Breast epithelium (tissue), 4 donors: ENCODE data around the gene CEP55. TPM values are rescaled to one million over a fixed set of nuclear protein-coding genes. Genes with fewer than 3 reads are reported as not detected.

Experiments
- DNase-seq, 2 donors: peaks; one replicate each; pipeline ENCODE4 v3.0.0-alpha.2; 2019; ENCODE audit warnings: low spot score in 2 of 2
- H3K27ac ChIP-seq, 2 donors: fragments of 200-600 bp; sonication (generic) in 1 of 2; one replicate each; pipeline ENCODE4 v1.5.1; 2016 to 2019; ENCODE audit warnings: mild to moderate bottlenecking in 1 of 2
- H3K27me3 ChIP-seq, 2 donors: fragments of 200-600 bp; sonication (generic) in 1 of 2; one replicate each; pipeline versions ENCODE4 v1.5.1 to v1.6.0; 2017 to 2019; ENCODE audit warnings: control low read depth in 1 of 2, mild to moderate bottlenecking in 1 of 2
- H3K36me3 ChIP-seq: fragments of 200-600 bp; one replicate; pipeline ENCODE4 v1.5.1; 2019
- H3K4me1 ChIP-seq, 2 donors: fragments of 200-600 bp; sonication (generic); one replicate each; pipeline ENCODE4 v1.5.1; 2016 to 2019; ENCODE audit warnings: control low read depth in 1 of 2
- H3K4me3 ChIP-seq, 3 donors: fragments of 200-600 bp; sonication (generic); 1 replicate in 2 of 3; 2 replicates in 1 of 3; pipeline ENCODE4 v1.5.1; 2016 to 2019; ENCODE audit warnings: mild to moderate bottlenecking in 3 of 3, moderate library complexity in 2 of 3
- H3K9me3 ChIP-seq, 2 donors: fragments of 200-600 bp; sonication (generic) in 1 of 2; one replicate each; pipeline ENCODE4 v1.5.1; 2016 to 2019; ENCODE audit warnings: control low read depth in 1 of 2
- POLR2A ChIP-seq: fragments of 450-650 bp; IDR thresholded peaks from one replicate; pipeline ENCODE4 v1.6.1; 2016; ENCODE audit warnings: antibody characterized with exemption, mild to moderate bottlenecking, moderate library complexity
- POLR2AphosphoS5 ChIP-seq, 3 donors: sonication (generic); formaldehyde crosslinking; IDR thresholded peaks; one replicate each; pipeline ENCODE4 v1.6.1; 2017; ENCODE audit warnings: antibody characterized with exemption in 3 of 3
- intact Hi-C: fragments of 100-400 bp; cut with DNase I; formaldehyde crosslinking; loops from one replicate; pipeline ENCODE4 v1.15.1; 2023; ENCODE audit warnings: low total_unique reads
- total RNA-seq, 3 donors: library from RNA; depleted of rRNA; stranded (reverse); fragments of >200 nt; gene quantifications; one replicate each; pipeline ENCODE4 v1.1.0, GENCODE V29; 2016
- TF ChIP-seq, protein P1 (sequence below), 3 donors: fragments of 450-650 bp; IDR thresholded peaks; one replicate each; pipeline ENCODE4 v1.5.1; 2016 to 2017; ENCODE audit warnings: antibody characterized with exemption in 3 of 3, mild to moderate bottlenecking in 3 of 3, moderate library complexity in 3 of 3

The CEP55 gene
- total RNA-seq, 3 donors from 2014 or later, result 0.33 to 2.1 (median 0.73) TPM

DNA sequence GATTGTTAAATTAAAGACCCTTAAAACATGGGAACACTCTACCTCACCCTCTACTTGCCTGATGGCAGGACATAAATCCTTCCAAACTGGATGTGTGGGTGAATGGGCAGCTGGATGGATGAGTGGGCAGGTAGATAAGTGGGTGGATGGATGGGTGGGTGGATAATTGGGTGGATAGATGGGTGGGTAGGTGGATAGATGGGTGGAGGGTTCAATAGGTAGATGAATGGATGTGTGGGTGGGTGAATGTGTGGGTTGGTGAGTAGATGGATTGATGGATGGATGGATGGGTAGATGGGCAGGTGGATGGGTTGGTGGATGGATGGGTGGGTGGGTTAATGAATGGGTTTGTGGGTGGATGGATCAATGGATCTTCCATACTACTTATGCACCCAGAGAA lies 51.1 kb downstream of the CEP55 start:
- H3K4me1 ChIP-seq, result no peaks in the 10 kb centered on the region
- no peak for DNase-seq
- no peaks in the 10 kb centered on the region for H3K9me3 ChIP-seq
- TF ChIP-seq, protein P1, sequence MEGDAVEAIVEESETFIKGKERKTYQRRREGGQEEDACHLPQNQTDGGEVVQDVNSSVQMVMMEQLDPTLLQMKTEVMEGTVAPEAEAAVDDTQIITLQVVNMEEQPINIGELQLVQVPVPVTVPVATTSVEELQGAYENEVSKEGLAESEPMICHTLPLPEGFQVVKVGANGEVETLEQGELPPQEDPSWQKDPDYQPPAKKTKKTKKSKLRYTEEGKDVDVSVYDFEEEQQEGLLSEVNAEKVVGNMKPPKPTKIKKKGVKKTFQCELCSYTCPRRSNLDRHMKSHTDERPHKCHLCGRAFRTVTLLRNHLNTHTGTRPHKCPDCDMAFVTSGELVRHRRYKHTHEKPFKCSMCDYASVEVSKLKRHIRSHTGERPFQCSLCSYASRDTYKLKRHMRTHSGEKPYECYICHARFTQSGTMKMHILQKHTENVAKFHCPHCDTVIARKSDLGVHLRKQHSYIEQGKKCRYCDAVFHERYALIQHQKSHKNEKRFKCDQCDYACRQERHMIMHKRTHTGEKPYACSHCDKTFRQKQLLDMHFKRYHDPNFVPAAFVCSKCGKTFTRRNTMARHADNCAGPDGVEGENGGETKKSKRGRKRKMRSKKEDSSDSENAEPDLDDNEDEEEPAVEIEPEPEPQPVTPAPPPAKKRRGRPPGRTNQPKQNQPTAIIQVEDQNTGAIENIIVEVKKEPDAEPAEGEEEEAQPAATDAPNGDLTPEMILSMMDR (IDR thresholded peaks at IDR 0.05), result no peak
- TF ChIP-seq POLR2AphosphoS5 (IDR thresholded peaks at IDR 0.05) (no peak), POLR2A (no peak)
- intact Hi-C loops, result no loop called here
- H3K27ac ChIP-seq, result no peak overlapping the region
- no peaks in the 10 kb centered on the region for H3K27me3 ChIP-seq
- H3K4me3 ChIP-seq, result no peak overlapping the region
- H3K36me3 ChIP-seq, result no peaks in the 10 kb centered on the region

DNA sequence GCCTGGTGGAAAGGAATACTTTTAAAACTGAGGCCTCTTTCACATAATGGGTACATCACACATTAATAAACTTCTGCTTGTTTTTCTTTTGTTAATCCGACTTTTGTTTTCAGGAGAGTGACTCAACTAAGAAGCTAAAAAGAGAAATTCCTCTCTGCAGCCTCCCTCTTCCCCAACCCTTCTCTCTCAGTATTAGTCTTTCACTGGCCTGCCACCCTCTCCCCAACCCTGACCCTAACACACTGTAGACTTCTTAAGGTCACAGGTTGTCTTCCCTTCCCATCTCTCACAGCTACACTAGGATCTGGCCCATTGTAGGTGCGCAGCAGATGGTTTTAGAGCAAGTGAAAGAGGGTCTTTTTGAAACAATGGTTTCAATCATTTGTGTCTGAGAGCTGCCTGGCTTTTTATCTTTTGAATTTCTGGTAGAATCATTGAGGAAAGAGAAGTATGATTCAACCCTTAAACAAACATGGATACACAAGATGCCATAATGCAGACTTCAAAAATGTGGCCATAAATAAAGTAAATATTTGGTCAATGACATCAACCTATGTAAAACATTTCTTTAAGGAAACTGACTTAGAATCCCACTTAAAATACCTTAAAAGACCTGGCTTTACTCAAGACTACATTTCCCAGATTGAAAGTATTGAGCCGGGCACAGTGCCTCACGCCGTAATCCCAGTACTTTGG lies 52.1 kb downstream of the CEP55 start:
- H3K36me3 ChIP-seq, result no peaks in the 10 kb centered on the region
- no peak overlapping the region for H3K4me3 ChIP-seq
- no peak for DNase-seq
- no peaks in the 10 kb centered on the region for H3K27me3 ChIP-seq
- intact Hi-C loops, result no loop called here
- H3K27ac ChIP-seq, result no peak overlapping the region
- H3K4me1 ChIP-seq, result no peaks in the 10 kb centered on the region
- TF ChIP-seq POLR2AphosphoS5 (IDR thresholded peaks at IDR 0.05) (no peak), POLR2A (no peak)
- TF ChIP-seq, protein P1 (IDR thresholded peaks at IDR 0.05), result no peak
- no peaks in the 10 kb centered on the region for H3K9me3 ChIP-seq

- Histone ChIP-seq H3K4me1 (no peaks in the 10 kb centered on the region), H3K4me3 (no peak overlapping the region), H3K9me3 (no peaks in the 10 kb centered on the region), H3K27ac (no peak overlapping the region), H3K27me3 (no peaks in the 10 kb centered on the region), H3K36me3 (no peaks in the 10 kb centered on the region)
- DNase-seq, result no peak
- intact Hi-C loops, result no loop called here
- TF ChIP-seq POLR2A (no peak), POLR2AphosphoS5 (IDR thresholded peaks at IDR 0.05) (no peak)
- TF ChIP-seq, protein P1 (IDR thresholded peaks at IDR 0.05), result no peak
Observed at GRCh38 chr10:93550606-93551005, 54.2 kb downstream of the CEP55 start.

DNA sequence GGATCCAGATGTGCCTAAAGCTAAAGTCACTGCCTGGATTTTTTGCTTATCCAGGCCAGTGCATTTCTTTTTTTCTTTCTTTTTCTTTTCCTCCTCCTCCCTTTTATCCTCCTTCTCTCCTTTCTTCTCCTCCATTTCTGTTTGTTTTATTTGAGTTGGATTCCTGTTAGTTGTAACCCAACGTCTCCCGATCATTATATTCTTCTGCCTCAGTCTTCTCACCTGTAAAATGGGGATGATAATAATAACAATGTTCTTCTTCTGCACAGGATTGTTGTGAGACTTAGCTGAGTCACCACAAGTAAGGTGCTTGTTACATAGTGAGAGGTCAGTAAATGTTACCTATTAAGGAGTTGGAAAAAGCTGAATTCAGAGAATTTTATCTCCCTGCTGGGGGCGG lies 56.4 kb downstream of the CEP55 start:
- TF ChIP-seq POLR2AphosphoS5 (IDR thresholded peaks at IDR 0.05), result no peak
- TF ChIP-seq, protein P1 (IDR thresholded peaks at IDR 0.05), result no peak
- TF ChIP-seq POLR2A, result no peak
- no peak for DNase-seq
- no peaks in the 10 kb centered on the region for H3K9me3 ChIP-seq

DNA sequence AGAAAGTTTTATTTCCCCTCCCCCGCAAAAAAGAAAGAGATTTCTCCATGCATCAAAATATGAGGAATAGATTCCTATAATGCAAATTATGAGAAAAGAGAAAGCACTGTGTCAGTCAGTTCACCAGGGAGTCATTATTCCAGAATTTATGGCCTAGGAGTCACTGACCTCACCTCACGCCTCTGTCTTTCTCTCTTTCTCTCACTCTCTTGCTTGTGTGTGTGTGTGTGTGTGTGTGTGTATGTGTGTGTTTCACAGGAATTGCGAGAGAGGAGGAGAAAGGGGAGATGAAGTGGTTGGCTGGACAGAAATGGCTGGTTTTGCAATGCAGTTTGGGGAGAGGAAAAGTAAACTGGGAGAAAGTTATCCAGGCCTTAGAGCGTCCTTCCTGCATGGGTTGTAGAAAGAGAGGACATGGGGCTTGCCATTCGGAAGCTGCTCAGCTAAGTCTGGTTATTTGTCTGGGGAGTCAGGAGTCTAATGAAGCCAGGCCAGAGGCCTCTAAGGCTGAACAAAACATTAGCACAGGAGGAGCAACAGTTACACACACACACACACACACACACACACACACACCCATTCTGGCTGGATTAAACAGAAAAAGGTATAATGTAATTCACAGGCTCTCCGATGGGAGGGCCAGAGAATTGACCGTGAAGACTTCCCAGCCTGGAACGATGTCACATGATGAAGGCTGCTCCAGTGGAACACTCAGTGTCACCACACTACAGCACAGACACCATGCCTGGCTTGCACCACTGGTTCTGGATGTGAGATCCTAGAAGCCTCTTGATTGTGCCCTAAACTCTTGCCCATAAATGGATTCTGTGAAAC lies 57.3 kb downstream of the CEP55 start:
- intact Hi-C loops, result no loop called here
- Histone ChIP-seq H3K27me3 (no peaks in the 10 kb centered on the region), H3K4me3 (no peak overlapping the region), H3K36me3 (no peaks in the 10 kb centered on the region), H3K4me1 (no peaks in the 10 kb centered on the region), H3K27ac (no peak overlapping the region), H3K9me3 (no peaks in the 10 kb centered on the region)
- TF ChIP-seq POLR2AphosphoS5 (IDR thresholded peaks at IDR 0.05) (no peak), POLR2A (no peak)
- TF ChIP-seq, protein P1 (IDR thresholded peaks at IDR 0.05), result no peak
- no peak for DNase-seq

More for the DNA sequence above, 56.4 kb downstream of the CEP55 start:
- H3K27ac ChIP-seq, result no peak overlapping the region
- intact Hi-C loops, result no loop called here
- no peaks in the 10 kb centered on the region for H3K36me3 ChIP-seq
- no peaks in the 10 kb centered on the region for H3K27me3 ChIP-seq
- H3K4me3 ChIP-seq, result no peak overlapping the region
- H3K4me1 ChIP-seq, result no peaks in the 10 kb centered on the region
